GM21390 (cell line): ENCODE measurements around the gene RABL6.
A peak's percentile ranks its signal among the peaks of the same experiment; 100 is the strongest.

ENCODE experiments used
- ATAC-seq: cut with Tn5 transposase; IDR thresholded peaks from one replicate; pipeline ENCODE4 v1.9.1; 2021; ENCODE audit not compliant: unreplicated experiment

RABL6 gene

GRCh38 chr9:136845465-136846260 lies 37.9 kb downstream of the RABL6 start:
- ATAC-seq, result no peak

- ATAC-seq, result no peak
Measured at GRCh38 chr9:136846376-136847087, 38.8 kb downstream of the RABL6 start.

- ATAC-seq, result no peak
Measured at GRCh38 chr9:136847088-136847825, 39.5 kb downstream of the RABL6 start.

GRCh38 chr9:136847826-136848392 lies 40.2 kb downstream of the RABL6 start:
- no peak for ATAC-seq

GRCh38 chr9:136848393-136849037 lies 40.8 kb downstream of the RABL6 start:
- ATAC-seq, result no peak

GRCh38 chr9:136849038-136849959 lies 41.6 kb downstream of the RABL6 start, which contains the start of gene PHPT1:
PHPT1 (plus strand) TSS chr9:136849409; CDS start chr9:136849431, 22 bp downstream.
- peak; percentile 76 for ATAC-seq

- ATAC-seq, result no peak
Measured at GRCh38 chr9:136849960-136850865, 42.5 kb downstream of the RABL6 start.

GRCh38 chr9:136850866-136851775 lies 43.4 kb downstream of the RABL6 start:
- no peak for ATAC-seq

- no peak for ATAC-seq
Measured at GRCh38 chr9:136851941-136852663, 44.4 kb downstream of the RABL6 start, which contains the start of gene MAMDC4. MAMDC4 (plus strand) TSS chr9:136852346; CDS start chr9:136852417, 71 bp downstream.

GRCh38 chr9:136852664-136853595 lies 45.2 kb downstream of the RABL6 start:
- no peak for ATAC-seq

- ATAC-seq, result no peak
Measured at GRCh38 chr9:136853596-136854112, 45.9 kb downstream of the RABL6 start.

GRCh38 chr9:136854113-136854841 lies 46.5 kb downstream of the RABL6 start:
- ATAC-seq, result no peak

- ATAC-seq, result no peak
Measured at GRCh38 chr9:136854842-136855460, 47.2 kb downstream of the RABL6 start.

GRCh38 chr9:136855461-136856078 lies 47.8 kb downstream of the RABL6 start:
- no peak for ATAC-seq
